SK-N-SH treated with all-trans-retinoic acid at 6 μM for 48 hours (cell line): ENCODE data around the gene SNX21.

Experiments
- ATAC-seq: fragments of 200-7000 bp; cut with Tn5 transposase; 3 replicates; pipeline ENCODE4 v1.9.1; 2020; ENCODE audit warnings: mild to moderate bottlenecking, moderate library complexity
- CSDC2 ChIP-seq: fragments of 250-450 bp; sonication (Bioruptor Pico); IDR thresholded peaks from 2 replicates; pipeline ENCODE4 v1.5.0; 2020; ENCODE audit warnings: mild to moderate bottlenecking, moderate library complexity
- GLIS3 ChIP-seq: fragments of 250-450 bp; sonication (Bioruptor Pico); IDR thresholded peaks from 2 replicates; pipeline ENCODE4 v1.5.0; 2020; ENCODE audit warnings: mild to moderate bottlenecking, moderate library complexity
- OSR1 ChIP-seq: fragments of 250-450 bp; sonication (Bioruptor Pico); IDR thresholded peaks from 2 replicates; pipeline ENCODE4 v1.8.0; 2022; ENCODE audit warnings: moderate library complexity, mild to moderate bottlenecking, inconsistent platforms
- PATZ1 ChIP-seq: fragments of 250-450 bp; sonication (Bioruptor Pico); IDR thresholded peaks from 2 replicates; pipeline ENCODE4 v1.8.0; 2020; ENCODE audit warnings: mild to moderate bottlenecking, moderate library complexity, borderline replicate concordance
- PPARA ChIP-seq: fragments of 250-450 bp; sonication (Bioruptor Pico); IDR thresholded peaks from 2 replicates; pipeline ENCODE4 v1.5.0; 2020; ENCODE audit warnings: mild to moderate bottlenecking, borderline replicate concordance
- RARB ChIP-seq: fragments of 250-450 bp; sonication (Bioruptor Pico); IDR thresholded peaks from 2 replicates; pipeline ENCODE4 v1.8.0; 2021; ENCODE audit warnings: mild to moderate bottlenecking, moderate library complexity
- SNAI2 ChIP-seq: fragments of 250-450 bp; sonication (Bioruptor Pico); IDR thresholded peaks from 2 replicates; pipeline ENCODE4 v1.5.0; 2020; ENCODE audit warnings: mild to moderate bottlenecking, moderate library complexity
- TCF4 ChIP-seq: fragments of 250-450 bp; sonication (Bioruptor Pico); IDR thresholded peaks from 2 replicates; pipeline ENCODE4 v1.8.0; 2021; ENCODE audit warnings: mild to moderate bottlenecking, moderate library complexity, borderline replicate concordance
- ZC3H10 ChIP-seq: fragments of 250-450 bp; sonication (Bioruptor Pico); IDR thresholded peaks from 2 replicates; pipeline ENCODE4 v1.5.1; 2021; ENCODE audit warnings: mild to moderate bottlenecking, moderate library complexity
- ZFP3 ChIP-seq: fragments of 250-450 bp; sonication (Bioruptor Pico); IDR thresholded peaks from 2 replicates; pipeline ENCODE4 v1.5.0; 2020; ENCODE audit warnings: mild to moderate bottlenecking, moderate library complexity
- ZFP30 ChIP-seq: fragments of 450-650 bp; formaldehyde crosslinking; IDR thresholded peaks from 2 replicates; pipeline ENCODE4 v1.5.0; 2022; ENCODE audit warnings: mild to moderate bottlenecking, moderate library complexity
- ZNF565 ChIP-seq: fragments of 450-650 bp; formaldehyde crosslinking; conservative IDR thresholded peaks from 2 replicates; pipeline ENCODE4 v1.5.0; 2020; ENCODE audit warnings: low read depth, mild to moderate bottlenecking, moderate library complexity
- ZNF70 ChIP-seq: fragments of 450-650 bp; formaldehyde crosslinking; IDR thresholded peaks from 2 replicates; pipeline ENCODE4 v1.5.0; 2020; ENCODE audit warnings: mild to moderate bottlenecking, moderate library complexity
- ZNF8 ChIP-seq: fragments of 450-650 bp; formaldehyde crosslinking; IDR thresholded peaks from 2 replicates; pipeline ENCODE4 v1.5.0; 2020; ENCODE audit warnings: mild to moderate bottlenecking, moderate library complexity
- TF ChIP-seq, protein P1 (sequence below): fragments of 250-450 bp; sonication (Bioruptor Pico); IDR thresholded peaks from 2 replicates; pipeline ENCODE4 v1.5.1; 2021; ENCODE audit warnings: mild to moderate bottlenecking, moderate library complexity
- TF ChIP-seq, protein P2 (sequence below): fragments of 250-450 bp; sonication (Bioruptor Pico); IDR thresholded peaks from 2 replicates; pipeline ENCODE4 v1.8.0; 2021; ENCODE audit warnings: low read depth, mild to moderate bottlenecking, moderate library complexity, borderline replicate concordance

SNX21 gene

GRCh38 chr20:45890985-45891983 is 57.7 kb downstream of the SNX21 start, which contains the start of the genes CTSA and NEURL2:
CTSA (plus strand) TSS chr20:45891335; CDS start chr20:45891569, 234 bp downstream.
NEURL2 (minus strand) TSS chr20:45891208; CDS start chr20:45890991, 217 bp downstream.
- ATAC-seq: peak; percentile 80
- no peak for TF ChIP-seq RARB (CRISPR knock-in tag)
- no peak for TF ChIP-seq PPARA (CRISPR knock-in tag)
- TF ChIP-seq ZFP3 (CRISPR knock-in tag): 0 out of 2 replicates have a peak, but pooled peaks have one; percentile 8
- TF ChIP-seq OSR1: no peak
- TF ChIP-seq TCF4: no peak
- TF ChIP-seq SNAI2 (CRISPR knock-in tag): no peak
- peak; percentile 78 for TF ChIP-seq PATZ1 (CRISPR knock-in tag)
- TF ChIP-seq ZFP30: no peak
- TF ChIP-seq, protein P1, sequence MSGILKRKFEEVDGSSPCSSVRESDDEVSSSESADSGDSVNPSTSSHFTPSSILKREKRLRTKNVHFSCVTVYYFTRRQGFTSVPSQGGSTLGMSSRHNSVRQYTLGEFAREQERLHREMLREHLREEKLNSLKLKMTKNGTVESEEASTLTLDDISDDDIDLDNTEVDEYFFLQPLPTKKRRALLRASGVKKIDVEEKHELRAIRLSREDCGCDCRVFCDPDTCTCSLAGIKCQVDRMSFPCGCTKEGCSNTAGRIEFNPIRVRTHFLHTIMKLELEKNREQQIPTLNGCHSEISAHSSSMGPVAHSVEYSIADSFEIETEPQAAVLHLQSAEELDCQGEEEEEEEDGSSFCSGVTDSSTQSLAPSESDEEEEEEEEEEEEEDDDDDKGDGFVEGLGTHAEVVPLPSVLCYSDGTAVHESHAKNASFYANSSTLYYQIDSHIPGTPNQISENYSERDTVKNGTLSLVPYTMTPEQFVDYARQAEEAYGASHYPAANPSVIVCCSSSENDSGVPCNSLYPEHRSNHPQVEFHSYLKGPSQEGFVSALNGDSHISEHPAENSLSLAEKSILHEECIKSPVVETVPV (CRISPR knock-in tag): no peak
- no peak for TF ChIP-seq ZNF565 (CRISPR knock-in tag)
- no peak for TF ChIP-seq CSDC2 (CRISPR knock-in tag)
- TF ChIP-seq ZNF70 (CRISPR knock-in tag): no peak
- TF ChIP-seq GLIS3 (CRISPR knock-in tag): 0 out of 2 replicates have a peak, but pooled peaks have one; percentile 24
- TF ChIP-seq, protein P2, sequence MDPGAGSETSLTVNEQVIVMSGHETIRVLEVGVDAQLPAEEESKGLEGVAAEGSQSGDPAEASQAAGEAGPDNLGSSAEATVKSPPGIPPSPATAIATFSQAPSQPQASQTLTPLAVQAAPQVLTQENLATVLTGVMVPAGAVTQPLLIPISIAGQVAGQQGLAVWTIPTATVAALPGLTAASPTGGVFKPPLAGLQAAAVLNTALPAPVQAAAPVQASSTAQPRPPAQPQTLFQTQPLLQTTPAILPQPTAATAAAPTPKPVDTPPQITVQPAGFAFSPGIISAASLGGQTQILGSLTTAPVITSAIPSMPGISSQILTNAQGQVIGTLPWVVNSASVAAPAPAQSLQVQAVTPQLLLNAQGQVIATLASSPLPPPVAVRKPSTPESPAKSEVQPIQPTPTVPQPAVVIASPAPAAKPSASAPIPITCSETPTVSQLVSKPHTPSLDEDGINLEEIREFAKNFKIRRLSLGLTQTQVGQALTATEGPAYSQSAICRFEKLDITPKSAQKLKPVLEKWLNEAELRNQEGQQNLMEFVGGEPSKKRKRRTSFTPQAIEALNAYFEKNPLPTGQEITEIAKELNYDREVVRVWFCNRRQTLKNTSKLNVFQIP (CRISPR knock-in tag): no peak

DNA sequence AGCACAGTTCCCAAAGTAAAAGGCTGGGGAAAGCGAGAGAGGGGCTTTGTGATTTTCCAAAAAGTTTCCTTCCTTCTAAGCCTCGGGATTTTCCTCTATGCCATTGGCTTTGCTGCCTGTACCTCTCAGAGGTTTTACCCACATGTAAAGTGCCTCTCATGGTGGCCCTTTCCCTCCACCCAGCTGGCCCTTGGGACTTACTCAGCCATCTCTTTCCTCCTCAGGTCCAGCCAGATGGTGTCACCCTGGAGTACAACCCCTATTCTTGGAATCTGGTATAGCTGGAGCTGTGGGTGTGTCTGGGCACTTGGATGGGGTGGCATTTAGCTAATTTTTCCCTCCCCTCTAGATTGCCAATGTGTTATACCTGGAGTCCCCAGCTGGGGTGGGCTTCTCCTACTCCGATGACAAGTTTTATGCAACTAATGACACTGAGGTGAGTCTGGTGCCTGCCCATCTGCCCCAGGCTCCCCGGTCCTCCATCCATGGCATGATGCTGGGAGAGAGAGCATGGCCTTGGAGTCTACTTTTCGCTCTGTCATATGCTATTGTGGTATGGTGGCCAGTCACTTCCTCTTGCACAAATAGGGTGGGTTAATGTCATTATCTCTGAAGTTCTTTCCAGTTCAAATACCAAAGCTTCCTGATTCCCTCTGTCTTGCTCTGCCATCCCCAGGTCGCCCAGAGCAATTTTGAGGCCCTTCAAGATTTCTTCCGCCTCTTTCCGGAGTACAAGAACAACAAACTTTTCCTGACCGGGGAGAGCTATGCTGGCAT is 58.6 kb downstream of the SNX21 start:
- TF ChIP-seq ZNF8 (CRISPR knock-in tag): no peak
- TF ChIP-seq ZFP30: no peak
- TF ChIP-seq ZC3H10: no peak
- TF ChIP-seq GLIS3 (CRISPR knock-in tag): no peak
- TF ChIP-seq ZNF70 (CRISPR knock-in tag): no peak
- ATAC-seq: peak; percentile 31
